GM18508 (cell line): ENCODE data around the gene CHST7.

Source experiments
- ATAC-seq: cut with Tn5 transposase; IDR thresholded peaks from one replicate; pipeline ENCODE4 v1.9.1; 2021; ENCODE audit warnings: moderate number of reproducible peaks; ENCODE audit not compliant: insufficient read depth, unreplicated experiment

The CHST7 gene

DNA sequence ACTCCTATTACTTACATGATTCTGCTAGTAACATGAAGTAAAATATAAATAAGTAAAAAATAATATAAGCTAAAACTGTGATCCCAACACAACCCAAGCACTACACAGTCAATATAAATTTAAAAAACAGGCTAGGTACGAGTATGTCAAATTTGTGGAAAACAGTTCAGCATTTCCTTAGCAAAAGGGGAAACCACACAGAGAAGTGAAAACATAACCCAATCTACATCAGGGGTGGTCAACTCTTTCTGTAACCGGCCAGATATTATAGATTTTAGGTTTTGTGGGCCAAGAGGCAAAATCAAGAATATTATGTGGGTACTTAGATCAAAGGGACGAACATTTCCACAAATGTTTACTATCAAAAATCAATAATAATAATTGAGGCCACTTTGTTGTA is 70.1 kb downstream of the CHST7 start:
- no peak for ATAC-seq

DNA sequence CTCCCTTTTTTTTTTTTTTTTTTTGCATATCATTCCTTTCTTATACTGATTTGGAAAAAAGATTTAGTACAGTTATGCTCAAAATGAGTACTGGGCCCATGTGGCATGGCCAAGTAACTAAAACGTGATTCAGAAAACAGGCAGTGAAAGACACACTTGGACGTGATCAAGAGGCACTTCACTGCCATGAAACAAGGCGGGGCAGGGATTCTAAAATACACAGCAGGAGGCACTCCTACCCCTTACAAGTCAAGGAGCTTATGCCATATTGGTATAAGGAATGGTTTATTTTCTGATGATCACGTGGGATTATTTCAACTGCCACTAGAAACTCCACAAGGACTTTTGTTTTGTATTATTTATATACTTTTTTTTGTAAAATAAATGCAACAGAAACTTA is 72.0 kb downstream of the CHST7 start:
- no peak for ATAC-seq

DNA sequence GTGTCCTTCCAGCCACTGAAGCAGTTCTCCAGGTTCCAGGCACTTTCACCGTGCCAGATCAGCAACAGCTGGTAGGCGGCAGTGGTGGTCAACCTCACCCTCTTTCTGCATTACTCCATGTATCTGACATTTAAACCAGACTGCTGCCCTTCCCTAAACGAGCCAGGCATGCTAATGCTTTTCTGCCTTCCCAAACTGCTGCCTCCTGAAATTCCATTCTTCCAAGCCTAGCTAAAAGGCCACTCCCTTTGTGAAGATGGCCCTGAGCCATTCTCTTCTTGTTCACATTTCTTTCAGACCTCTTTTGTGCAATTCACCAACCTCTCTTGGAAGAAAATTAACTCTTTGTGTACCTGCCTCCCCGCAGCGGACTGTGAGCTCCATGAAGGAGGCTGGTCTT is 73.7 kb downstream of the CHST7 start:
- ATAC-seq: no peak
